ENCODE data around the gene DEGS2.
A peak's percentile ranks its signal among the peaks of the same experiment; 100 is the strongest.

DEGS2 gene

DNA sequence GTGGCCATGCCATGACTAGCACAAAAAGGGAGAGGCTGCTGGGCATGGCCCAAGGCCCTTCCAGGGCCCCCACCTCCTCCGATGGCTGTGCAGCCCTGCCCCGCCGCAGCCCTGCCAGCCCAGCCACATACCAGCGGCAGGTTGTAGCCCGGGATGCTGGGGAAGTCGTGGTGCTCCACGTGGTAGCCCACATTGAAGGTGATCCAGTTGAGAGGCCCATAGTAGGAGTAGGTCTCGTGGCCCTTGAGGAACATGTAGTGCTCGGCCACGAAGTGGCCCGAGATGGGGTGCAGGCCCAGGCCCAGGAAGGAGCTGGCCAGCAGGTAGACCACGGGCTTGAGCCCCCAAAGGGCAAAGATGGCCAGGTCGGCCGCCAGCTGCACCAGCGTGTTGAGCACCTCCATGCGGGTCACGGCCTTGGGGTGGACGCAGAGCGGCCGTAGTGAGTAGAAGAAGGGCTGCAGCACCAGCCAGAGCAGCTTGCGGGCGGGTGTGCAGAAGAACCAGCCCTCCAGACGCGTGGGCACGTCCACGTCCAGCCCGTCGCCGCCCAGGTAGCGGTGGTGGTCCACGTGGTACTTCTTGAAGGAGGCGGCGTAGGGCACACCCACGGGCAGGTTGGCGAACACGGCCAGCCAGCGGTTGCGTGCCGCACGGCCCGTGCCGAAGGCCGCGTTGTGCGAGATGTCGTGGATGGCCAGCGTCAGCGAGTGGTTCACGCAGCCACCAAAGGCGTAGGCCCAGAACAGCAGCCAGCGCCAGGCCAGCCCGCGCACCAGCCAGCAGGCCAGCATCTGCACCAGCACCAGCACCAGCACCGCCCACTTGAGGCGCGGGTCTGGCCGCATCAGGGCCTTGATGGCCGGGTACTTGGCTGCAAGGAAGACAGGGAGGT is 10.4 kb downstream of the DEGS2 start:
- DNase-seq (ENCODE audit: low read depth in 2 of 2) = no peak

DNA sequence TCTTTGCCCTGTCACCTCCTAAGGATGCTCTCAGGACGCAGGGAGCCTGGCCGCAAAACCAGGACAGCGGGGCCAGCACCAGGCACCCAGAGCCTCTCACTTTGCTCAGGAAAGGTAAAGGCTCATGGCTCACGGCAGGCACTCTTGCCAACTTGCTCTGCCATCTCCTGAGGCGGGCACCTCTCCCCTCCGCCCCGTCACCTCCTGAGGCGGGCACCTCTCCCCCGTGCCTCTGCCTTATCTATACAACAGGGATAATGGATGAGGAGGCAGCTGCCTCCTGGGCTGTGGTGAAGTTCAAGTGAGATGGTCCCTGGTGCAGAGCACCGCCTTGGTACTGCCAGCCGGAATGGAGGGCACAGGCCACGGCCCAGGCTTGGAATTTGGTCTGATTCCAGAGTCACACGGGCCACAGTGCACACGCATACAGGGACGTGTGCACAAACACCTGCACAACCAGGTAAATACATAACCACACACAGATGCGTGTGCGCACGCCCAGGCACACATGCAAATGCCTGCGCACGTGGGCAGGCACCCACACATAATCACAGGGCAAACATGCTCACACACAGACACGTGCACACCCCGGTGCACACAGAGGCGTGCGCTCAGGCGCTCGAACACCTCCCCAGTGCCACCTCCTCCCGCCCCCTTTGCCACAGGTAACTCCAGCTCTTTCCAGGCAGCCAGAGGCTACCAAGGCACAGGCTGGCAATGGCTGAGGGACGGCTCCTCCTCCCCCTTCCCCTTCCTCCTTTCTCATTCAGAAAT is 11.6 kb downstream of the DEGS2 start:
- DNase-seq (ENCODE audit: low read depth in 2 of 2) = no peak

- no peak for DNase-seq (ENCODE audit: low read depth in 2 of 2)
These were observed 12.2 kb downstream of the DEGS2 start for GRCh38 chr14:100147181-100147631.

DNA sequence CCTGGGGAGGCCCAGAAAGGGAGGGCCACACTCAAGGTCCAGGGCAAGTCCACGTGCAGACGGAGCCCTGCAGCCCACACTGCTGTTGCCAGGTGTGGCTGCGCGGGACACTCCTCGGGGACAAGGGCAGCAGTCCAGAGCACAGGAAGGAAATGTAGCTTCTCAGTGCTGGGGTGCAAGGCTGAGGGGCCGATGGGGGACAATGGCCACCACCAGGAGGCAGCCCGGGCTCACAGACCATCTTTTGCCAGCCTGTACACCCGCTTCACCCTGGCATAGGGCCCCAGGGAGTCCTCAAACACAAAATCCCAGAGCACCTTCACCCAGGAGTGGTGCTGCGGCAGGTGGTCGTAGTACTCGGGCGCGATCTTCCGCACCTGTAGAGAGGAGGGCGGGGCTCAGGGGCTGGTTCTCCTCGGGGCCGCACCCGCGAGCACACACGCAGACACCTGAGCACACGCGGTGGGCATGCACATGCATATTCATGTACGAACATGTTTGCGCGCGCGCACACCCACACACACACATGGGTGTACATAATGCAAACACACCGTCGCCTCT is 12.8 kb downstream of the DEGS2 start:
- no peak for DNase-seq (ENCODE audit: low read depth in 2 of 2)

DNA sequence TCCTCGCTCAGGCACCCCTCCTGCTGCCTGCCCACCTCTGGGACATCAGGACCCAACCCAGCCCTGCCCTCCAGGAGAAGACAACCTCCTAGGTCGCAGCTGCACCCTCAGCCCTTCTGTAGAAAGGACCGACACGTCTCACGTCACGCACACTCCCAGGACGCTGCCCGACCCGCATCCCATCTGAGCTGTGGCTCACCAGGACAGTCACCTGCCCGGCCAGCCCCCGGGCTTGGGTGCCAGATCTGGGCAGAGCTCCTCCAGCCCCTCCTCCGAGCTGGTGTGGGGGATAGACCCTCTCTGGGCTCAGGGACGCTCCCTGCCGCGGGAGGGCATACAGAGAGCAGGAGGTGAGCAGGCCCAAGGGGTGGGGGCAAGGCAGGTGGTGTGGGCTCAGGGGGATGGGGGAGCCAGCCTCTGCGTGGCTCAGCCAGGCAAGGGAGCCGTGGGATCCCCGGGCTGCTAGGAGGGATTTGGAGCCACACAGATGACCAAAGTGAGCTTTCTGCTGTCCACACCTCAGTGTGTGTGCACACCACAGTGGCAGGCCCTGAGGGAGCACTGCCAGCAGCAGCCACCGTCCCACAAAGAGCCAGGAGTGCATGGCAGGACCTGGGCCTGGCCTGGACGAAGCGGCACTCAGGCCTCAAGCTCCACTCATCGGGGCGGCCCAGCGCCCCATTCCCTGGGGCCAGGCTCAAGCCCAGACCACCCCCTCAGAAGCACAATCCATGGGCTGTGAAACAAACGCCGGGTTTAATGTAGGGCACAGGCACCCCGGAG is 13.6 kb downstream of the DEGS2 start:
- DNase-seq (ENCODE audit: low read depth in 2 of 2) = no peak

- no peak for DNase-seq (ENCODE audit: low read depth in 2 of 2)
These were observed 14.3 kb downstream of the DEGS2 start for GRCh38 chr14:100144996-100145646.

- DNase-seq (ENCODE audit: low read depth in 2 of 2) = no peak
These were observed 14.8 kb downstream of the DEGS2 start for GRCh38 chr14:100144645-100144995.

- DNase-seq (ENCODE audit: low read depth in 2 of 2) = no peak
These were observed 15.5 kb downstream of the DEGS2 start for GRCh38 chr14:100143934-100144333.

- DNase-seq (ENCODE audit: low read depth in 2 of 2) = no peak
These were observed 15.9 kb downstream of the DEGS2 start for GRCh38 chr14:100143523-100143922.

- DNase-seq (ENCODE audit: low read depth in 2 of 2) = no peak
These were observed 17.1 kb downstream of the DEGS2 start for GRCh38 chr14:100142073-100143040.

- DNase-seq (ENCODE audit: low read depth in 2 of 2) = no peak
These were observed 18.3 kb downstream of the DEGS2 start for GRCh38 chr14:100141098-100141497.

- no peak for DNase-seq (ENCODE audit: low read depth in 2 of 2)
These were observed 18.9 kb downstream of the DEGS2 start for GRCh38 chr14:100140452-100141078.

- DNase-seq (ENCODE audit: low read depth in 2 of 2) = no peak
These were observed 20.5 kb downstream of the DEGS2 start for GRCh38 chr14:100138955-100139354.

DNA sequence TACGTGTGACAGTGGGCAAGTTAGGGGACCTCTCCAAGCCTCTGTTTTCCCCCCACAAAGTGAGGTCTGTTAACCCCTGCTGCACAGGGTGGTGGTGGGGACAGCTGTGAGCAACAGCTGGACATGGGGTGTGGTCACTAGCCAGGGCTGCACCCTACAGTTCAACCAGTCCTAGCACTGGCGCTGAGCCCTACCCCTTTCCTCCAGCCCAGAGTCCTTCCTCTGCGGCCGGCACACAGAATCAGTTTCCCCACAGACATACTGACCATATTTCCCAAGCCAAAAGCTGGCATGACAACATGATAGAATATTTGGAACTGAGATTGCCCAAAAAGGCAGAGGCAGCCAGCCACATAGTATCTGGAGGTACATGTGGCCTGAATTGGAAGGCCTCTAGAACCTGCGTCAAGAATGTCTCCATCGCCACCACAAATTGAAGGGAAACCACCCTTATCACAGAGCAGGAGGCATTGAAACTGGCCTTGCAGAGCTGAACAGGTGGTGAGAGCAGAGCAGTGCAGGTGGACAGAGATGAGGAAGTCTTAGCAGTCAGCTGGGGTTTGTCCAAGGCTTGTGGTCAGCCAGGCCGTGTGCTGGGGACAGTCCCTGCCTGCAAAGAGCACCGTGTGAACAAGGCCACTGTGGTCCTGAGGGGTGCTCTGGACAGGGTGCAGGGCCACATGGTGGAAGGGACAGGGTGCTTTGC is 21.2 kb downstream of the DEGS2 start:
- DNase-seq (ENCODE audit: low read depth in 2 of 2) = no peak

GRCh38 chr14:100137173-100137572 is 22.3 kb downstream of the DEGS2 start:
- no peak for DNase-seq (ENCODE audit: low read depth in 2 of 2)

DNA sequence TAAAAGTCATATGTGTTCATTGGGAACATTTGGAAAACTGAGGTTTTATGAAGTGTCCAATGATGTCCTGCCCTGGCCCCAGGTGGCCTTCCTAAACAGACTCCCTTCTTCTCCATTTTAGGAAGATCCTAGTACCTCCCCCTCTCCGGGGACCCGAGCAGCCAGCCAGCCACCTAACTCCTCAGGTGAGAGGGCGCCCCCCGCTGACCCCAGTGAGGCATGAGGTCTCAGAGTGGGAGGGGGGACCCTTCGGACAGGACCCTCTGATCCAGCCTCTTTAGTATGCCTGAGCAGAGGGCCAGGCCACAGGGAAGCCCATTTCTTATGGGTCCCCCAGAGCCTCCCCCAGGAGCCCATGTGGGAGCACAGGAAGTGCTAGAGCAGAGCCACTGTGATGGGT is 23.7 kb downstream of the DEGS2 start:
- DNase-seq (ENCODE audit: low read depth in 2 of 2) = no peak

- no peak for DNase-seq (ENCODE audit: low read depth in 2 of 2)
These were observed 24.4 kb downstream of the DEGS2 start for GRCh38 chr14:100135073-100135472.

- no peak for DNase-seq (ENCODE audit: low read depth in 2 of 2)
These were observed 24.9 kb downstream of the DEGS2 start for GRCh38 chr14:100134586-100134985.

DNA sequence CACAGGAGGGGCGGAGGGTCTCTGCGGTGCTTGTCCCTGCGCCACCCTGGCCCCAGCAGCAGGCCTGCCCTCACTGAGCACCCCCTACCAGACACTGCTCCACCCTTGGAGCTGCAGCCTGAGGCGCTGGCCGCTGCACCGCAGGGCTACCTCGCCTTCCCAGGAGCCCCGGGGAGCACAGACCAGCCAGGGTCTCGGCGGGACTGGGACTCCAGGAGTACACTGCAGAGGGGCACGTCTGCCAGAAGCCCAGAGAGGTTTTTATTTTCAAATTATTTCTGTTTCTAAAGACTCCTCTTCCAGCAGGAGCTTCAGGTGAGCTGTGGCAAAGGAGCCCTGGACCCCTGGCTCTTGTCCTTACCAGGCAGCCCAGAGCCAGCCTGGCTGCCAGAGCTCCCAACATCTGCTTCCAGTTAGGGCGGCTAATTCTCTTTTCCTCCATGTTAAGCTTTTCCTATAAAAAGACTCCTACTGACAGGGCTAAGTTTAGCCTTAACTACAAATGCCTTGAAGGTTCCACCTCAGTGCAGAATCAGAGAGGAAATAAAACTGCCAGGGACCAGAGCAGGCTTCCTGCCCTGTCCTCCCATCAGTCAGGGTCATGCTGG is 26.4 kb downstream of the DEGS2 start:
- peak in 1 of 2 experiments; percentile 15 for DNase-seq (ENCODE audit: low read depth in 2 of 2)
